IPS DF 4.7 (cell line): Measurements from ENCODE around the gene BIRC5.
"Not testable (repeated sequence)": the region's sequence is repeated elsewhere in the genome, so short reads cannot be mapped to it uniquely, and the experiment has no call there.

ENCODE experiments used
- DNase-seq: peaks from one replicate; pipeline ENCODE4 v3.0.0-alpha.2; 2013; ENCODE audit warnings: low spot score; ENCODE audit errors: extremely low read depth

The BIRC5 gene

GRCh38 chr17:78239489-78239931 lies 25.5 kb downstream of the BIRC5 start:
- DNase-seq = no peak

- DNase-seq = no peak
Measured at GRCh38 chr17:78240012-78240655, 26.1 kb downstream of the BIRC5 start.

GRCh38 chr17:78240839-78241238 lies 26.8 kb downstream of the BIRC5 start:
- DNase-seq = no peak

- peak; percentile 66 for DNase-seq
Measured at GRCh38 chr17:78241277-78242023, 27.4 kb downstream of the BIRC5 start.

- DNase-seq = no peak
Measured at GRCh38 chr17:78242024-78242742, 28.1 kb downstream of the BIRC5 start.

- DNase-seq = no peak
Measured at GRCh38 chr17:78247304-78247703, 33.3 kb downstream of the BIRC5 start.

GRCh38 chr17:78248051-78248914 lies 34.2 kb downstream of the BIRC5 start:
- DNase-seq = no peak

- DNase-seq = no peak
Measured at GRCh38 chr17:78249074-78249817, 35.2 kb downstream of the BIRC5 start.

GRCh38 chr17:78249818-78250806 lies 36.1 kb downstream of the BIRC5 start:
- no peak for DNase-seq

- DNase-seq = peak; percentile 46
Measured at GRCh38 chr17:78250891-78251772, 37.1 kb downstream of the BIRC5 start.

GRCh38 chr17:78251773-78252103 lies 37.7 kb downstream of the BIRC5 start:
- DNase-seq = no peak

GRCh38 chr17:78252111-78252634 lies 38.1 kb downstream of the BIRC5 start:
- no peak for DNase-seq

GRCh38 chr17:78252701-78253635 lies 38.9 kb downstream of the BIRC5 start:
- no peak for DNase-seq

- not testable (repeated sequence) for DNase-seq
Measured at GRCh38 chr17:78253636-78253945, 39.5 kb downstream of the BIRC5 start.

GRCh38 chr17:78253946-78254672 lies 40.1 kb downstream of the BIRC5 start:
- peak; percentile 68 for DNase-seq

- DNase-seq = no peak
Measured at GRCh38 chr17:78255029-78255656, 41.1 kb downstream of the BIRC5 start.
